T47D (cell line): ENCODE results near the gene HSPA13.
"Not testable (repeated sequence)": the region's sequence is repeated elsewhere in the genome, so short reads cannot be mapped to it uniquely, and the experiment has no call there.

Experiments used
- DNase-seq, 2 experiments: peaks; one replicate each; pipeline versions ENCODE4 v3.0.0 to v3.0.0-alpha.2; 2011 to 2012; ENCODE audit warnings: low read depth in 1 of 2, low spot score in 1 of 2
- JUND ChIP-seq: IDR thresholded peaks from 2 replicates; pipeline ENCODE4 v1.6.1; 2012; ENCODE audit warnings: low read depth
- in situ Hi-C: cut with HindIII; loops from 2 replicates; pipeline ENCODE4 v1.10.0; 2016; ENCODE audit warnings: low sequenced_read_pairs, low pct_unique_long_range_greater_than_20kb

The HSPA13 gene

DNA sequence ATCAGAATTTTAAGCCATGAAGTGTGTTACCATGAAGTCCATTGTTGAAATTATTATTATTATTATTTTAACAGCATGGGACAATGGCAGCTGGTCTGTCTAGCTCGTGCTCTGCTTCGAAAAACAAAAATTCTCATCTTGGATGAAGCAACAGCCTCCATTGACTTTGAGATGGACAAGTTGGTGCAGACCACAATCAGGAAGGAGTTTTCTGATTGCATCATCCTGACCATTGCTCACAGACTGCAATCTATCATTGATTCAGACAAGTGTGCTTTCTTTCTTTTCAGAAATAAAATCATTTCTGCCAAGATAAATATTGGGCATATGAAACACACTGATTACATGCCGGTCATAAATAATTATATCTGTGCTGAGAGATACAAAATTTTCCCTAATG lies 21.0 kb downstream of the HSPA13 start:
- no peak for DNase-seq
- no peak for TF ChIP-seq JUND
- in situ Hi-C loops: no loop called here

GRCh38 chr21:14358775-14359174 lies 24.2 kb downstream of the HSPA13 start:
- in situ Hi-C loops: no loop called here
- no peak for TF ChIP-seq JUND

GRCh38 chr21:14356746-14357145 lies 26.2 kb downstream of the HSPA13 start:
- TF ChIP-seq JUND: no peak
- DNase-seq: no peak
- in situ Hi-C loops: no loop called here

More at GRCh38 chr21:14358775-14359174, 24.2 kb downstream of the HSPA13 start:
- DNase-seq: no peak

GRCh38 chr21:14354515-14354914 lies 28.4 kb downstream of the HSPA13 start:
- DNase-seq: no peak
- in situ Hi-C loops: no loop called here
- no peak for TF ChIP-seq JUND

DNA sequence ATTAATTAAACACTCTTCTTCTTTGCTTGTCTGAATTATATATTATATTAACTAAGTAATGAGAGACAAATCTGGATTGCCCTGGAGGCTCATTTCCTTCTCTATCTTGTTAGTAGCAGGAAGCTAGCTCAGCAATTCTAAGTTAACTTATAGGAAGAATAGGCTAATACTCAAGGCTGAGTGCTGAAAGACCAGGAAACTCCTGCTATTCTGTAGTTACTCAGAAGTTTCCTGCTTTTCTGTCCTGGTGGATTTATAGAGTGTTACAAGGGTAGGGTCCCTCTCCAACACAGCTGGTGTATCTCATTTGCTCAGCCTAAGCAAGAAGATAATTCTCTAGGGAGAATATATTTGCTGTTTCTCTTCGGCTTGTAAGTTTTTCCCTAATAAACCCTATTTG lies 29.2 kb downstream of the HSPA13 start:
- in situ Hi-C loops: no loop called here
- DNase-seq: no peak
- TF ChIP-seq JUND: no peak

- in situ Hi-C loops: no loop called here
- TF ChIP-seq JUND: no peak
- DNase-seq: no peak
Measured at GRCh38 chr21:14353231-14353630, 29.7 kb downstream of the HSPA13 start.

DNA sequence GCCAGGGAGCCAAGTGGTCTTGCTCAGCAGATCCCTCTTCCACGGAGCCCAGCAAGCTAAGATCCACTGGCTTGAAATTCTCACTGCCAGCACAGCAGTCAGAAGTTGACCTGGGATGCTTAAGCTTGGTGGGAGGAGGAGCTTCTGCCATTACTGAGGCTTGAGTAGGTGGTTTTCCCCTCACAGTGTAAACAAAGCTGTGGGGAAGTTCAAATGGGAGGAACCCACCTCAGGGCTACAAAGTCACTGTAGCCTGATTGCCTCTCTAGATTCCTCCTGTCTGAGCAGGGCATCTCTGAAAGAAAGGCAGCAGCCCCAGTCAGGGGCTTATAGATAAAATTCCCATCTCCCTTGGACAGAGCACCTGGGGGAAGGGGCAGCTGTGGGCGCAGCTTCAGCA lies 55.6 kb downstream of the HSPA13 start:
- in situ Hi-C loops, DNase-seq: not testable (repeated sequence)

DNA sequence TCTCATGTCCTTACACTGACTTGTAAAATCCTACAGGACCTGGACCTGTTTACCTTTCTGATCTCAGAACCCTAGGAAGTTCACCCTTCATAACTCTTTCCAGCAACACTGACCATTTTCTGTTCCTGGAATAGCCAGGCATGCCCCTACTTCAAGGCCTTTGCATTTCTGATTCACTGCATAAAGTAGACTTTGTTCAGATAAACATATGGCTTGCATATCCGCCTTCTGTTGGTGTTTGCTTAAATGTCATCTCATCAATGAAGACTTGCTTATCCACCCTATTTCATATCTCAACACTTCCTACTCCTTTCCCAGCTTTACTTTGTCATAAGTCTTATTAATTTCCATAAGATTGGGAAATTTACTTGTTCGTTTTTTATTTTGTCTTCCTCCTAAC lies 57.4 kb downstream of the HSPA13 start:
- in situ Hi-C loops: no loop called here
- no peak for DNase-seq
- no peak for TF ChIP-seq JUND
